ENCODE results near the gene APOF.
"Not testable (repeated sequence)": the region's sequence is repeated elsewhere in the genome, so short reads cannot be mapped to it uniquely, and the experiment has no call there.

Gene APOF

GRCh38 chr12:56333197-56333678 is 29.4 kb downstream of the APOF start:
- DNase-seq (ENCODE audit: low spot score): no peak
- no peaks in the 10 kb centered on the region for H3K9me3 Mint-ChIP-seq
- H3K27ac Mint-ChIP-seq: peak overlapping the region; percentile 99
- peaks cover 23% of the 10 kb centered on the region for H3K4me1 Mint-ChIP-seq (ENCODE audit: low read depth)
- H3K27me3 Mint-ChIP-seq (ENCODE audit: low read depth): no peaks in the 10 kb centered on the region
- peaks cover 6% of the 10 kb centered on the region for H3K36me3 Mint-ChIP-seq (ENCODE audit: low read depth)
- peak overlapping the region; percentile 92 for H3K4me3 Mint-ChIP-seq

GRCh38 chr12:56332512-56333196 is 30.0 kb downstream of the APOF start:
- H3K9me3 Mint-ChIP-seq: no peaks in the 10 kb centered on the region
- no peaks in the 10 kb centered on the region for H3K27me3 Mint-ChIP-seq (ENCODE audit: low read depth)
- H3K36me3 Mint-ChIP-seq (ENCODE audit: low read depth): peaks cover 8% of the 10 kb centered on the region
- no peak for DNase-seq (ENCODE audit: low spot score)
- H3K4me1 Mint-ChIP-seq (ENCODE audit: low read depth): peaks cover 19% of the 10 kb centered on the region
- peak overlapping the region; percentile 92 for H3K4me3 Mint-ChIP-seq
- H3K27ac Mint-ChIP-seq: peak overlapping the region; percentile 99

GRCh38 chr12:56330936-56331490 is 31.6 kb downstream of the APOF start:
- no peaks in the 10 kb centered on the region for H3K9me3 Mint-ChIP-seq
- peaks cover 16% of the 10 kb centered on the region for H3K36me3 Mint-ChIP-seq (ENCODE audit: low read depth)
- H3K4me1 Mint-ChIP-seq (ENCODE audit: low read depth): peaks cover 12% of the 10 kb centered on the region
- no peak overlapping the region for H3K4me3 Mint-ChIP-seq
- no peak overlapping the region for H3K27ac Mint-ChIP-seq
- H3K27me3 Mint-ChIP-seq (ENCODE audit: low read depth): no peaks in the 10 kb centered on the region
- no peak for DNase-seq (ENCODE audit: low spot score)

- Mint-ChIP-seq H3K4me1 (ENCODE audit: low read depth) (peaks cover 2% of the 10 kb centered on the region), H3K27ac (no peak overlapping the region), H3K4me3 (no peak overlapping the region), H3K27me3 (ENCODE audit: low read depth) (no peaks in the 10 kb centered on the region), H3K36me3 (ENCODE audit: low read depth) (peaks cover 29% of the 10 kb centered on the region), H3K9me3 (no peaks in the 10 kb centered on the region)
- DNase-seq (ENCODE audit: low spot score): no peak
Observed at GRCh38 chr12:56326533-56326932, 36.1 kb downstream of the APOF start.

GRCh38 chr12:56326126-56326525 is 36.5 kb downstream of the APOF start:
- DNase-seq (ENCODE audit: low spot score): no peak
- no peaks in the 10 kb centered on the region for H3K27me3 Mint-ChIP-seq (ENCODE audit: low read depth)
- no peaks in the 10 kb centered on the region for H3K9me3 Mint-ChIP-seq
- H3K27ac Mint-ChIP-seq: no peak overlapping the region
- H3K4me1 Mint-ChIP-seq (ENCODE audit: low read depth): no peaks in the 10 kb centered on the region
- H3K36me3 Mint-ChIP-seq (ENCODE audit: low read depth): peaks cover 29% of the 10 kb centered on the region
- no peak overlapping the region for H3K4me3 Mint-ChIP-seq

- no peak for DNase-seq (ENCODE audit: low spot score)
- no peaks in the 10 kb centered on the region for H3K4me1 Mint-ChIP-seq (ENCODE audit: low read depth)
- no peak overlapping the region for H3K4me3 Mint-ChIP-seq
- no peaks in the 10 kb centered on the region for H3K9me3 Mint-ChIP-seq
- peaks cover 33% of the 10 kb centered on the region for H3K36me3 Mint-ChIP-seq (ENCODE audit: low read depth)
- no peaks in the 10 kb centered on the region for H3K27me3 Mint-ChIP-seq (ENCODE audit: low read depth)
- no peak overlapping the region for H3K27ac Mint-ChIP-seq
Observed at GRCh38 chr12:56324206-56324605, 38.5 kb downstream of the APOF start.

DNA sequence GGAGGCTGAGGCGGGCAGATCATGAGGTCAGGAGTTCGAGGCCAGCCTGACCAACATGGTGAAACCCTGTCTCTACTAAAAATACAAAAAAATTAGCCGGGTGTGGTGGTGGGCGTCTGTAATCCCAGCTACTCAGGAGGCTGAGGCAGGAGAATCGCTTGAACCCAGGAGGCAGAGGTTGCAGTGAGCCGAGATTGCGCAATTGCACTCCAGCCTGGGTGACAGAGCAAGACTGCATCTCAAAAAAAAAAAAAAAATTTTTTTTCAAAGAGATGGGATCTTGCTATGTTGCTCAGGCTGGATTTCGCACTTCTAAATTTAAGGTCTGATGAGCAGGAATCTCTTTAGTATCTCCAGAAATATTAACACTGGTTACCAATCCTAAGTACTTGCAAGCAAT is 41.0 kb downstream of the APOF start:
- not testable (repeated sequence) for DNase-seq (ENCODE audit: low spot score); H3K4me3 Mint-ChIP-seq; H3K4me1 Mint-ChIP-seq (ENCODE audit: low read depth); H3K27me3 Mint-ChIP-seq (ENCODE audit: low read depth); H3K9me3 Mint-ChIP-seq; H3K27ac Mint-ChIP-seq
- peaks cover 31% of the 10 kb centered on the region for H3K36me3 Mint-ChIP-seq (ENCODE audit: low read depth)

GRCh38 chr12:56321027-56321426 is 41.6 kb downstream of the APOF start:
- Mint-ChIP-seq H3K27ac (no peak overlapping the region), H3K27me3 (ENCODE audit: low read depth) (no peaks in the 10 kb centered on the region), H3K36me3 (ENCODE audit: low read depth) (peaks cover 28% of the 10 kb centered on the region), H3K9me3 (no peaks in the 10 kb centered on the region), H3K4me1 (ENCODE audit: low read depth) (peaks cover 9% of the 10 kb centered on the region), H3K4me3 (no peak overlapping the region)
- no peak for DNase-seq (ENCODE audit: low spot score)

- Mint-ChIP-seq H3K4me3 (no peak overlapping the region), H3K36me3 (ENCODE audit: low read depth) (peaks cover 18% of the 10 kb centered on the region), H3K27me3 (ENCODE audit: low read depth) (no peaks in the 10 kb centered on the region), H3K9me3 (no peaks in the 10 kb centered on the region), H3K27ac (no peak overlapping the region), H3K4me1 (ENCODE audit: low read depth) (peaks cover 12% of the 10 kb centered on the region)
- no peak for DNase-seq (ENCODE audit: low spot score)
Observed at GRCh38 chr12:56317675-56318074, 45.0 kb downstream of the APOF start.

GRCh38 chr12:56315622-56316473 is 46.8 kb downstream of the APOF start, which contains the start of gene CNPY2:
Gene CNPY2 (minus strand): TSS chr12:56315988. CDS start chr12:56315217, 771 bp downstream.
- H3K36me3 Mint-ChIP-seq (ENCODE audit: low read depth): peaks cover 21% of the 10 kb centered on the region
- peak; percentile 88 for DNase-seq (ENCODE audit: low spot score)
- H3K4me3 Mint-ChIP-seq: peak within 1 kb of the TSS; percentile 97
- peak within 1 kb of the TSS; percentile 92 for H3K27ac Mint-ChIP-seq
- H3K27me3 Mint-ChIP-seq (ENCODE audit: low read depth): no peaks in the 10 kb centered on the region
- no peaks in the 10 kb centered on the region for H3K9me3 Mint-ChIP-seq
- peaks cover 12% of the 10 kb centered on the region for H3K4me1 Mint-ChIP-seq (ENCODE audit: low read depth)

- H3K36me3 Mint-ChIP-seq (ENCODE audit: low read depth): peaks cover 22% of the 10 kb centered on the region
- no peaks in the 10 kb centered on the region for H3K9me3 Mint-ChIP-seq
- peaks cover 12% of the 10 kb centered on the region for H3K4me1 Mint-ChIP-seq (ENCODE audit: low read depth)
- H3K27ac Mint-ChIP-seq: peak overlapping the region; percentile 92
- H3K27me3 Mint-ChIP-seq (ENCODE audit: low read depth): no peaks in the 10 kb centered on the region
- no peak for DNase-seq (ENCODE audit: low spot score)
- peak overlapping the region; percentile 97 for H3K4me3 Mint-ChIP-seq
Observed at GRCh38 chr12:56315249-56315621, 47.4 kb downstream of the APOF start.

- H3K36me3 Mint-ChIP-seq (ENCODE audit: low read depth): peaks cover 18% of the 10 kb centered on the region
- H3K9me3 Mint-ChIP-seq: no peaks in the 10 kb centered on the region
- peaks cover 3% of the 10 kb centered on the region for H3K4me1 Mint-ChIP-seq (ENCODE audit: low read depth)
- DNase-seq (ENCODE audit: low spot score): no peak
- H3K27me3 Mint-ChIP-seq (ENCODE audit: low read depth): no peaks in the 10 kb centered on the region
- H3K27ac Mint-ChIP-seq: no peak overlapping the region
- H3K4me3 Mint-ChIP-seq: no peak overlapping the region
Observed at GRCh38 chr12:56311003-56311402, 51.7 kb downstream of the APOF start.

Data from T-helper 2 cell treated with Interferon-gamma antibody and Interleukin-4, amounts not matched to agents 5 μg/mL and 100 μg/mL, for 36 hours (primary cell).